Activated CD4-positive, alpha-beta T cell treated with anti-CD3 and anti-CD28 coated beads for 48 hours (primary cell): ENCODE measurements around the gene CHST11.
A peak's percentile ranks its signal among the peaks of the same experiment; 100 is the strongest.
"Not testable (repeated sequence)": the region's sequence is repeated elsewhere in the genome, so short reads cannot be mapped to it uniquely, and the experiment has no call there.

ENCODE experiments used
- DNase-seq: peaks from one replicate; pipeline ENCODE4 v3.0.0-alpha.2; 2020

Gene CHST11

GRCh38 chr12:104725610-104726009 lies 268.9 kb downstream of the CHST11 start:
- no peak for DNase-seq

GRCh38 chr12:104727726-104728465 lies 271.1 kb downstream of the CHST11 start:
- no peak for DNase-seq

GRCh38 chr12:104729091-104729490 lies 272.3 kb downstream of the CHST11 start:
- no peak for DNase-seq

- DNase-seq = no peak
Observed at GRCh38 chr12:104729610-104730446, 273.1 kb downstream of the CHST11 start.

GRCh38 chr12:104730763-104731162 lies 274.0 kb downstream of the CHST11 start:
- DNase-seq = no peak

- DNase-seq = peak; percentile 61
Observed at GRCh38 chr12:104733717-104734175, 277.0 kb downstream of the CHST11 start.

GRCh38 chr12:104734541-104735095 lies 277.9 kb downstream of the CHST11 start:
- no peak for DNase-seq

GRCh38 chr12:104735801-104736200 lies 279.1 kb downstream of the CHST11 start:
- DNase-seq = no peak

GRCh38 chr12:104736307-104736706 lies 279.6 kb downstream of the CHST11 start:
- DNase-seq = no peak

- DNase-seq = no peak
Observed at GRCh38 chr12:104737113-104737512, 280.4 kb downstream of the CHST11 start.

- DNase-seq = no peak
Observed at GRCh38 chr12:104737791-104738301, 281.1 kb downstream of the CHST11 start.

- DNase-seq = no peak
Observed at GRCh38 chr12:104738331-104738730, 281.6 kb downstream of the CHST11 start.

GRCh38 chr12:104738776-104739642 lies 282.3 kb downstream of the CHST11 start:
- no peak for DNase-seq

GRCh38 chr12:104740668-104741067 lies 283.9 kb downstream of the CHST11 start:
- no peak for DNase-seq

- no peak for DNase-seq
Observed at GRCh38 chr12:104741077-104741476, 284.3 kb downstream of the CHST11 start.

- no peak for DNase-seq
Observed at GRCh38 chr12:104741497-104742367, 285.0 kb downstream of the CHST11 start.

- no peak for DNase-seq
Observed at GRCh38 chr12:104742551-104743201, 285.9 kb downstream of the CHST11 start.

- no peak for DNase-seq
Observed at GRCh38 chr12:104743202-104743580, 286.4 kb downstream of the CHST11 start.

GRCh38 chr12:104743753-104744548 lies 287.2 kb downstream of the CHST11 start:
- not testable (repeated sequence) for DNase-seq

GRCh38 chr12:104746467-104747088 lies 289.8 kb downstream of the CHST11 start:
- no peak for DNase-seq
